A549 (cell line): ENCODE measurements around the gene AQP6. TPM values are rescaled to one million over a fixed set of nuclear protein-coding genes. Genes with fewer than 3 reads are reported as not detected.

Source experiments
- ATAC-seq, 2 experiments: fragments of 200-7000 bp in 1 of 2; fragments of >200 bp in 1 of 2; cut with Nextera tagmentation in 1 of 2; cut with Tn5 transposase in 1 of 2; 3 replicates each; pipeline versions ENCODE4 v1.8.0 to v1.9.1; 2018 to 2020; ENCODE audit warnings: mild to moderate bottlenecking in 1 of 2, moderate library complexity in 1 of 2
- CTCF ChIA-PET: fragments of 300-600 bp; sonication (Branson Sonifier 250); formaldehyde crosslinking; extraction: SDS; loops from one replicate; lab custom pipeline; 2021; ENCODE audit warnings: antibody characterized with exemption, inconsistent platforms; lab: Yijun Ruan, JAX
- POLR2A ChIA-PET: fragments of 350-600 bp; formaldehyde crosslinking; extraction: SDS; loops from one replicate; lab custom pipeline; 2021; ENCODE audit warnings: antibody characterized with exemption, inconsistent platforms; lab: Yijun Ruan, JAX
- DNase-seq, 2 experiments: peaks; one replicate each; pipeline versions ENCODE4 v3.0.0 to v3.0.0-alpha.2; 2011 to 2016; ENCODE audit warnings: low read depth in 1 of 2, low spot score in 1 of 2
- FAIRE-seq: peaks from 2 replicates; lab custom pipeline; 2011; peaks lifted over from hg19 to GRCh38; lab: Jason Lieb, UNC
- H3K27ac ChIP-seq, 2 experiments: fragments of >200 bp; sonication (Bioruptor Twin); formaldehyde crosslinking; 3 replicates each; pipeline ENCODE4 v1.5.1; 2016 to 2017
- H3K4me1 ChIP-seq: fragments of >200 bp; sonication (Bioruptor Twin); formaldehyde crosslinking; 3 replicates; pipeline ENCODE4 v1.6.1; 2016
- H3K4me2 ChIP-seq: fragments of >200 bp; sonication (Bioruptor Twin); formaldehyde crosslinking; 3 replicates; pipeline ENCODE4 v1.6.1; 2016
- H3K4me3 ChIP-seq: fragments of >200 bp; sonication (Bioruptor Twin); formaldehyde crosslinking; 3 replicates; pipeline ENCODE4 v1.5.1; 2016
- H3K9me3 ChIP-seq: fragments of >200 bp; sonication (Bioruptor Twin); formaldehyde crosslinking; 3 replicates; pipeline ENCODE4 v1.6.1; 2016
- BHLHE40 ChIP-seq: IDR thresholded peaks from 2 replicates; pipeline ENCODE4 v1.6.1; 2012; ENCODE audit warnings: low read depth, low read length, inconsistent platforms
- EHF ChIP-seq: fragments of 250-450 bp; sonication (Bioruptor Pico); IDR thresholded peaks from 2 replicates; pipeline ENCODE4 v1.5.0; 2020; ENCODE audit warnings: mild to moderate bottlenecking
- EP300 ChIP-seq, 2 experiments: fragments of >200 bp; sonication (Bioruptor Twin); formaldehyde crosslinking; IDR thresholded peaks; 2 replicates in 1 of 2; 3 replicates in 1 of 2; pipeline ENCODE4 v1.6.1; 2016 to 2017
- FOSB ChIP-seq: fragments of 250-450 bp; sonication (Bioruptor Pico); IDR thresholded peaks from 2 replicates; pipeline ENCODE4 v1.5.0; 2020; ENCODE audit warnings: mild to moderate bottlenecking, moderate library complexity
- FOSL2 ChIP-seq, 2 experiments: fragments of 450-650 bp in 1 of 2; fragments of >200 bp in 1 of 2; sonication (Bioruptor Twin) in 1 of 2; formaldehyde crosslinking; IDR thresholded peaks; 2 replicates each; pipeline versions ENCODE4 v1.5.0 to v1.6.1; 2016 to 2020; ENCODE audit warnings: mild to moderate bottlenecking in 1 of 2, moderate library complexity in 1 of 2
- FOXS1 ChIP-seq: fragments of 250-450 bp; sonication (Bioruptor Pico); IDR thresholded peaks from 2 replicates; pipeline ENCODE4 v1.5.0; 2020; ENCODE audit warnings: mild to moderate bottlenecking, moderate library complexity
- HOXA7 ChIP-seq: fragments of 250-450 bp; sonication (Bioruptor Pico); IDR thresholded peaks from 2 replicates; pipeline ENCODE4 v1.5.0; 2020; ENCODE audit warnings: mild to moderate bottlenecking, moderate library complexity
- HOXB13 ChIP-seq: fragments of 250-450 bp; sonication (Bioruptor Pico); IDR thresholded peaks from 2 replicates; pipeline ENCODE4 v1.5.0; 2020; ENCODE audit warnings: low read depth, mild to moderate bottlenecking, moderate library complexity
- JUNB ChIP-seq: fragments of >200 bp; sonication (Bioruptor Twin); formaldehyde crosslinking; IDR thresholded peaks from 2 replicates; pipeline ENCODE4 v1.6.1; 2016
- KDM1A ChIP-seq: fragments of 200-600 bp; sonication (generic); IDR thresholded peaks from 2 replicates; pipeline ENCODE4 v1.6.1; 2016; ENCODE audit warnings: low read depth, mild to moderate bottlenecking
- KDM5A ChIP-seq: fragments of 200-600 bp; sonication (generic); IDR thresholded peaks from 2 replicates; pipeline ENCODE4 v1.6.1; 2016; ENCODE audit warnings: antibody characterized with exemption, mild to moderate bottlenecking
- MYC ChIP-seq: IDR thresholded peaks from 2 replicates; pipeline ENCODE4 v1.6.1; 2012; ENCODE audit warnings: mild to moderate bottlenecking, inconsistent platforms, low read length, improper control_type of control experiment, borderline replicate concordance
- NPAS2 ChIP-seq: fragments of 250-450 bp; sonication (Bioruptor Pico); IDR thresholded peaks from 2 replicates; pipeline ENCODE4 v1.8.0; 2022; ENCODE audit warnings: mild to moderate bottlenecking, moderate library complexity, borderline replicate concordance
- PHF8 ChIP-seq: fragments of 200-600 bp; sonication (generic); IDR thresholded peaks from 2 replicates; pipeline ENCODE4 v1.6.1; 2016; ENCODE audit warnings: low read depth, mild to moderate bottlenecking, antibody characterized with exemption, moderate library complexity, borderline replicate concordance
- POLR2A ChIP-seq: IDR thresholded peaks from 2 replicates; pipeline ENCODE4 v1.6.1; 2012; ENCODE audit warnings: mild to moderate bottlenecking, low read length
- RARB ChIP-seq: fragments of 250-450 bp; sonication (Bioruptor Pico); IDR thresholded peaks from 2 replicates; pipeline ENCODE4 v1.8.0; 2021; ENCODE audit warnings: mild to moderate bottlenecking, moderate library complexity
- RCOR1 ChIP-seq: fragments of 150-350 bp; IDR thresholded peaks from 2 replicates; pipeline ENCODE4 v1.6.1; 2014; ENCODE audit warnings: antibody characterized with exemption, low read length, low read depth
- SMC3 ChIP-seq: fragments of >200 bp; sonication (Bioruptor Twin); formaldehyde crosslinking; IDR thresholded peaks from 3 replicates; pipeline ENCODE4 v1.6.1; 2018; ENCODE audit warnings: inconsistent platforms
- USF2 ChIP-seq: fragments of 450-650 bp; IDR thresholded peaks from 2 replicates; pipeline ENCODE4 v1.6.1; 2014; ENCODE audit warnings: antibody characterized with exemption
- ZSCAN20 ChIP-seq: fragments of 250-450 bp; sonication (Bioruptor Pico); IDR thresholded peaks from 2 replicates; pipeline ENCODE4 v1.8.0; 2022; ENCODE audit warnings: mild to moderate bottlenecking, moderate library complexity
- WGBS: methylation state at CpG from one replicate; pipeline ENCODE4 v1.1.6; 2017; ENCODE audit errors: missing lambda C conversion rate; 5-methylcytosine and 5-hydroxymethylcytosine counted together
- polyA plus RNA-seq, 4 experiments: library from polyadenylated mRNA; depleted of rRNA in 3 of 4; stranded (reverse); fragments of >200 nt; fragmentation: RNase III in 1 of 4; extraction: RNeasy Plus Mini Kit Qiagen cat#74134 plus additional on column Dnase treatment in 1 of 4; gene quantifications; 2 replicates in 3 of 4; 3 replicates in 1 of 4; pipeline ENCODE4 v1.2.3, GENCODE V29; 2011 to 2017
- TF ChIP-seq, protein P1 (sequence below): fragments of >200 bp; sonication (Bioruptor Twin); formaldehyde crosslinking; IDR thresholded peaks from 2 replicates; pipeline ENCODE4 v1.6.1; 2016
- TF ChIP-seq, protein P2 (sequence below): IDR thresholded peaks from 2 replicates; pipeline ENCODE4 v1.6.1; 2012; ENCODE audit warnings: low read depth, borderline replicate concordance

Gene AQP6
- polyA plus RNA-seq, 2 of the 4 experiments (the other 2 are of a cell fraction), result 0.05 TPM; not detected in 1

DNA sequence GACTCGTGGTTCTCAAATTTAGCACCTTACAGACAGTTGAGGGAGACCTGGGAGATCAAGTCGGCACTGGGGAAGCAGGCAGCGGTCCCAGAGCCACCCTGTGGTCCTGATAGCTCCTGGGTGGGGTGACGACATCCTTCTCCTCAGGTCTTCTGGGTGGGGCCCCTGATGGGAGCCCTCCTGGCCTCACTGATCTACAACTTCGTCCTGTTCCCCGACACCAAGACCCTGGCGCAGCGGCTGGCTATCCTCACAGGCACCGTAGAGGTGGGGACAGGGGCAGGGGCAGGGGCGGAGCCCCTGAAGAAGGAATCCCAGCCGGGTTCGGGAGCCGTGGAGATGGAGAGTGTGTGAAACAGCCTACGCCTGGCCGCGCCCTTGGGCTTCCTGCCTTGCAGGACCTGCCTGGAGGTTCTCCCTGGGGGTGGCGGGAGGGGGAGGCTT is 2.6 kb downstream of the AQP6 start:
- WGBS, result 94% methylated on average over 6 of the region's 17 CpGs
- H3K9me3 ChIP-seq, result no peaks in the 10 kb centered on the region
- ATAC-seq (no peak), DNase-seq (no peak), FAIRE-seq (no peak)
- H3K4me2 ChIP-seq, result no peak overlapping the region
- no peaks in the 10 kb centered on the region for H3K4me1 ChIP-seq
- no peak overlapping the region for H3K4me3 ChIP-seq
- POLR2A ChIA-PET, result no interaction called here
- CTCF ChIA-PET, result interaction anchor here (1.0 to 29.8 kb wide), 7 partner anchors 4 to 108 kb away, joined by 3 to 708 read pairs (median 4); partner anchors contain the start of genes AQP6, ASIC1 and SMARCD1
- no peak overlapping the region for H3K27ac ChIP-seq
- TF ChIP-seq EHF (CRISPR knock-in tag) (no peak), NPAS2 (CRISPR knock-in tag) (no peak), USF2 (no peak), KDM1A (no peak), ZSCAN20 (CRISPR knock-in tag) (no peak)
- TF ChIP-seq, protein P1, sequence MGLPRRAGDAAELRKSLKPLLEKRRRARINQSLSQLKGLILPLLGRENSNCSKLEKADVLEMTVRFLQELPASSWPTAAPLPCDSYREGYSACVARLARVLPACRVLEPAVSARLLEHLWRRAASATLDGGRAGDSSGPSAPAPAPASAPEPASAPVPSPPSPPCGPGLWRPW, result no peak

- Histone ChIP-seq H3K9me3 (no peaks in the 10 kb centered on the region), H3K4me2 (no peak overlapping the region), H3K4me1 (no peaks in the 10 kb centered on the region), H3K4me3 (no peak overlapping the region), H3K27ac (no peak overlapping the region)
- no peak for ATAC-seq
- TF ChIP-seq HOXB13 (CRISPR knock-in tag) (no peak), RCOR1 (no peak)
- TF ChIP-seq, protein P2, sequence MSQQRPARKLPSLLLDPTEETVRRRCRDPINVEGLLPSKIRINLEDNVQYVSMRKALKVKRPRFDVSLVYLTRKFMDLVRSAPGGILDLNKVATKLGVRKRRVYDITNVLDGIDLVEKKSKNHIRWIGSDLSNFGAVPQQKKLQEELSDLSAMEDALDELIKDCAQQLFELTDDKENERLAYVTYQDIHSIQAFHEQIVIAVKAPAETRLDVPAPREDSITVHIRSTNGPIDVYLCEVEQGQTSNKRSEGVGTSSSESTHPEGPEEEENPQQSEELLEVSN, result no peak
- ChIA-PET CTCF (interaction anchor here (0.7 to 29.8 kb wide), 6 partner anchors 6 to 109 kb away, joined by 3 to 708 read pairs (median 171); partner anchors contain the start of genes AQP6, ASIC1 and SMARCD1), POLR2A (no interaction called here)
- no peak for DNase-seq
- FAIRE-seq, result no peak
- 67% methylated on average over 2 of the region's 2 CpGs for WGBS
These were observed 3.8 kb downstream of the AQP6 start for GRCh38 chr12:49976557-49976956.

GRCh38 chr12:49978125-49978524 is 5.4 kb downstream of the AQP6 start:
- CTCF ChIA-PET, result interaction anchor here (0.9 to 29.8 kb wide), 7 partner anchors 7 to 111 kb away, joined by 3 to 708 read pairs (median 9); partner anchors contain the start of genes AQP6, ASIC1 and SMARCD1
- Histone ChIP-seq H3K9me3 (no peaks in the 10 kb centered on the region), H3K4me1 (no peaks in the 10 kb centered on the region), H3K27ac (no peak overlapping the region), H3K4me2 (no peak overlapping the region), H3K4me3 (no peak overlapping the region)
- FAIRE-seq (no peak), DNase-seq (no peak), ATAC-seq (no peak)
- TF ChIP-seq BHLHE40 (no peak), ZSCAN20 (CRISPR knock-in tag) (no peak), SMC3 (no peak), RARB (CRISPR knock-in tag) (no peak), JUNB (no peak), POLR2A (no peak), USF2 (no peak), MYC (no peak), FOSB (CRISPR knock-in tag) (no peak), FOSL2 (IDR thresholded peaks at IDR 0.05) (no peak), FOSL2 (CRISPR knock-in tag; IDR thresholded peaks at IDR 0.05) (no peak), FOXS1 (CRISPR knock-in tag) (no peak), EP300 (IDR thresholded peaks at IDR 0.05) (no peak), KDM5A (no peak), HOXA7 (CRISPR knock-in tag) (no peak), PHF8 (no peak)
- TF ChIP-seq, protein P1, result no peak
- TF ChIP-seq, protein P2, result no peak
- WGBS, result 98% methylated on average over 4 of the region's 4 CpGs
- POLR2A ChIA-PET, result no interaction called here
